IMR-90 (cell line): ENCODE measurements around the gene MET. TPM values are rescaled to one million over a fixed set of nuclear protein-coding genes. Genes with fewer than 3 reads are reported as not detected.
"Not testable (repeated sequence)": the region's sequence is repeated elsewhere in the genome, so short reads cannot be mapped to it uniquely, and the experiment has no call there.

Experiments
- ATAC-seq: fragments of 200-7000 bp; cut with Tn5 transposase; 2 replicates; pipeline ENCODE4 v1.9.1; 2020; ENCODE audit warnings: low read depth, mild to moderate bottlenecking, moderate library complexity
- BruUV-seq: library from RNA; stranded (reverse); fragments of 400-500 nt; replicated peaks from 2 replicates; lab custom pipeline; 2021; lab: Mats Ljungman, UMichigan
- CTCF ChIA-PET: fragments of 300-600 bp; formaldehyde crosslinking; extraction: SDS; loops from one replicate; lab custom pipeline; 2021; ENCODE audit warnings: antibody characterized with exemption; lab: Yijun Ruan, JAX
- POLR2A ChIA-PET: fragments of 300-600 bp; sonication (Branson Sonifier 250); formaldehyde crosslinking; loops from one replicate; lab custom pipeline; 2022; ENCODE audit warnings: antibody characterized with exemption; ENCODE audit not compliant: unreplicated experiment; lab: Charles Lee
- DNase-seq: peaks from one replicate; pipeline ENCODE4 v3.0.0; 2013
- H2AFZ ChIP-seq: replicated peaks from 2 replicates; pipeline ENCODE3; 2013; ENCODE audit warnings: low read length, mild to moderate bottlenecking; ENCODE audit not compliant: poor library complexity
- H2AK5ac ChIP-seq: 2 replicates; pipeline ENCODE4 v1.6.1; 2013; ENCODE audit warnings: low read depth, low read length, inconsistent platforms
- H2AK9ac ChIP-seq: replicated peaks from 2 replicates; pipeline ENCODE3; 2013; ENCODE audit warnings: mild to moderate bottlenecking, low read depth, low read length, moderate library complexity; ENCODE audit not compliant: poor library complexity
- H2BK120ac ChIP-seq: 2 replicates; pipeline ENCODE4 v1.6.1; 2013; ENCODE audit warnings: low read depth, low read length, inconsistent platforms
- H2BK15ac ChIP-seq: 3 replicates; pipeline ENCODE4 v1.6.1; 2013; ENCODE audit warnings: low read depth, low read length, inconsistent platforms
- H2BK20ac ChIP-seq: 2 replicates; pipeline ENCODE4 v1.6.1; 2013; ENCODE audit warnings: low read depth, mild to moderate bottlenecking, inconsistent platforms, low read length, moderate library complexity
- H2BK5ac ChIP-seq: 2 replicates; pipeline ENCODE4 v1.6.1; 2013; ENCODE audit warnings: mild to moderate bottlenecking, low read depth, low read length, inconsistent platforms; ENCODE audit not compliant: poor library complexity, severe bottlenecking
- H3K14ac ChIP-seq: replicated peaks from 2 replicates; pipeline ENCODE4 v1.6.1; 2013; ENCODE audit warnings: low read depth, low read length, inconsistent platforms
- H3K18ac ChIP-seq: 2 replicates; pipeline ENCODE4 v1.6.1; 2013; ENCODE audit warnings: low read depth, low read length, control low read depth
- H3K23ac ChIP-seq: 2 replicates; pipeline ENCODE4 v1.6.1; 2013; ENCODE audit warnings: low read depth, low read length, inconsistent platforms
- H3K27ac ChIP-seq: 2 replicates; pipeline ENCODE4 v1.5.1; 2013; ENCODE audit warnings: mild to moderate bottlenecking, control low read depth, low read length; ENCODE audit not compliant: insufficient read depth
- H3K27me3 ChIP-seq: 2 replicates; pipeline ENCODE4 v1.6.1; 2013; ENCODE audit warnings: low read length; ENCODE audit not compliant: control insufficient read depth, insufficient read depth
- H3K36me3 ChIP-seq: 2 replicates; pipeline ENCODE4 v1.6.1; 2013; ENCODE audit warnings: low read length, mixed read lengths; ENCODE audit not compliant: control insufficient read depth, insufficient read depth
- H3K4ac ChIP-seq: 2 replicates; pipeline ENCODE4 v1.6.1; 2013; ENCODE audit warnings: low read depth, low read length, inconsistent platforms
- H3K4me1 ChIP-seq: 2 replicates; pipeline ENCODE4 v1.6.1; 2013; ENCODE audit warnings: low read length, mixed read lengths; ENCODE audit not compliant: control insufficient read depth, insufficient read depth
- H3K4me2 ChIP-seq: 2 replicates; pipeline ENCODE4 v1.6.1; 2013; ENCODE audit warnings: low read depth, mild to moderate bottlenecking, control low read depth, low read length, moderate library complexity
- H3K4me3 ChIP-seq: 2 replicates; pipeline ENCODE4 v1.5.1; 2013; ENCODE audit warnings: low read depth, mild to moderate bottlenecking, control low read depth, low read length, moderate library complexity; ENCODE audit not compliant: insufficient read depth
- H3K56ac ChIP-seq: 2 replicates; pipeline ENCODE4 v1.6.1; 2013; ENCODE audit warnings: low read length, inconsistent platforms; ENCODE audit not compliant: insufficient read depth; ENCODE audit errors: extremely low read depth
- H3K79me1 ChIP-seq, 2 experiments: 2 replicates each; pipeline ENCODE4 v1.6.1; 2013; ENCODE audit warnings: low read length in 2 of 2, inconsistent platforms in 1 of 2, low read depth in 1 of 2
- H3K9ac ChIP-seq: 2 replicates; pipeline ENCODE4 v1.6.1; 2013; ENCODE audit warnings: low read depth, low read length, control low read depth
- H3K9me1 ChIP-seq: 2 replicates; pipeline ENCODE4 v1.6.1; 2013; ENCODE audit warnings: low read length, inconsistent platforms; ENCODE audit not compliant: insufficient read depth
- H3K9me3 ChIP-seq: 2 replicates; pipeline ENCODE4 v1.6.1; 2013; ENCODE audit warnings: low read length; ENCODE audit not compliant: control insufficient read depth, insufficient read depth
- H4K20me1 ChIP-seq: 2 replicates; pipeline ENCODE4 v1.6.1; 2013; ENCODE audit warnings: low read length, inconsistent platforms; ENCODE audit not compliant: insufficient read depth
- H4K5ac ChIP-seq: 2 replicates; pipeline ENCODE4 v1.6.1; 2013; ENCODE audit warnings: mild to moderate bottlenecking, low read depth, low read length, control low read depth
- H4K8ac ChIP-seq, 2 experiments: 2 replicates each; pipeline ENCODE4 v1.6.1; 2013; ENCODE audit warnings: low read depth in 2 of 2, low read length in 2 of 2, control low read depth in 1 of 2, inconsistent platforms in 1 of 2
- H4K91ac ChIP-seq: 2 replicates; pipeline ENCODE4 v1.6.1; 2013; ENCODE audit warnings: low read depth, low read length, inconsistent platforms; ENCODE audit not compliant: insufficient read depth
- BHLHE40 ChIP-seq: fragments of 150-350 bp; IDR thresholded peaks from 2 replicates; pipeline ENCODE4 v1.6.1; 2016; ENCODE audit warnings: mild to moderate bottlenecking, low read depth, low read length
- CEBPB ChIP-seq: IDR thresholded peaks from 2 replicates; pipeline ENCODE4 v1.6.1; 2012; ENCODE audit warnings: low read depth, low read length, improper control_type of control experiment
- CHD1 ChIP-seq: IDR thresholded peaks from 2 replicates; pipeline ENCODE4 v1.6.1; 2012; ENCODE audit warnings: low read depth, low read length, improper control_type of control experiment
- MAFK ChIP-seq: IDR thresholded peaks from 2 replicates; pipeline ENCODE4 v1.6.1; 2012; ENCODE audit warnings: low read depth, low read length, improper control_type of control experiment
- MXI1 ChIP-seq: IDR thresholded peaks from 2 replicates; pipeline ENCODE4 v1.6.1; 2012; ENCODE audit warnings: low read depth, mild to moderate bottlenecking, low read length, moderate library complexity, borderline replicate concordance
- RAD21 ChIP-seq: IDR thresholded peaks from 2 replicates; pipeline ENCODE4 v1.6.1; 2012; ENCODE audit warnings: low read length, improper control_type of control experiment
- RFX5 ChIP-seq: IDR thresholded peaks from 2 replicates; pipeline ENCODE4 v1.8.0; 2012; ENCODE audit warnings: low read depth, mild to moderate bottlenecking, low read length, moderate library complexity
- SMC3 ChIP-seq: fragments of 150-350 bp; IDR thresholded peaks from 2 replicates; pipeline ENCODE4 v1.6.1; 2016; ENCODE audit warnings: low read depth, mild to moderate bottlenecking, antibody characterized with exemption, low read length, moderate library complexity
- WGBS, 2 experiments: methylation state at CpG; one replicate each; pipeline versions ENCODE4 v1.1.5 to v1.1.7; 2013; ENCODE audit warnings: missing lambda C conversion rate in 2 of 2; ENCODE audit not compliant: insufficient read length in 1 of 2; ENCODE audit errors: extremely low coverage in 2 of 2; 5-methylcytosine and 5-hydroxymethylcytosine counted together
- dilution Hi-C: fragments of 300-500 bp; cut with HindIII; formaldehyde crosslinking; loops from one replicate; pipeline ENCODE4 v1.14.3; 2018; ENCODE audit warnings: low sequenced_read_pairs; ENCODE audit not compliant: unreplicated experiment
- in situ Hi-C: fragments of 300-500 bp; cut with MboI; formaldehyde crosslinking; loops from 3 replicates; pipeline ENCODE4 v1.14.3; 2019; ENCODE audit warnings: low sequenced_read_pairs, inconsistent platforms, mixed read lengths
- intact Hi-C: fragments of 100-400 bp; cut with micrococcal nuclease; formaldehyde crosslinking; loops from 2 replicates; pipeline ENCODE4 v1.10.0; 2022
- polyA plus RNA-seq, 3 experiments: library from polyadenylated mRNA; depleted of rRNA; stranded (reverse); fragments of >200 nt; gene quantifications; 2 replicates each; pipeline ENCODE4 v1.2.3, GENCODE V29; 2012; ENCODE audit warnings: low replicate concordance in 1 of 3
- total RNA-seq: library from RNA; depleted of rRNA; stranded (reverse); fragments of >200 nt; gene quantifications from 2 replicates; pipeline ENCODE4 v1.2.3, GENCODE V29; 2012

MET gene
- total and polyA plus RNA-seq, 2 of the 4 experiments (the other 2 are of a cell fraction) = 15.0 to 84.6 TPM

- H4K20me1 ChIP-seq = no peaks in the 10 kb centered on the region
- no TSS peak for BruUV-seq
- ChIA-PET POLR2A (no interaction called here), CTCF (no interaction called here)
- DNase-seq = no peak
- no peaks in the 10 kb centered on the region for H3K36me3 ChIP-seq
- H2BK120ac ChIP-seq = no peak overlapping the region
- no peak overlapping the region for H2AK9ac ChIP-seq
- H3K9me3 ChIP-seq = no peaks in the 10 kb centered on the region
- H2BK5ac ChIP-seq = no peak overlapping the region
- H3K18ac ChIP-seq = no peak overlapping the region
- no peak for ATAC-seq
- no peak overlapping the region for H3K27ac ChIP-seq
- H3K23ac ChIP-seq = no peak overlapping the region
- H2BK20ac ChIP-seq = no peak overlapping the region
- no peak overlapping the region for H4K8ac ChIP-seq
- in situ Hi-C loops = loop anchor here (5.0 to 10.0 kb wide), 3 partner anchors 221 to 638 kb away; no protein-coding TSS in a partner anchor
- no peak overlapping the region for H2AK5ac ChIP-seq
- no peak overlapping the region for H4K91ac ChIP-seq
- no peak overlapping the region for H2AFZ ChIP-seq
- WGBS, 2 experiments = no CpG with 5 or more reads among the region's 2 CpGs
- no peaks in the 10 kb centered on the region for H3K79me1 ChIP-seq
- no peak overlapping the region for H3K56ac ChIP-seq
- no peak for TF ChIP-seq RFX5
- TF ChIP-seq BHLHE40 = no peak
- TF ChIP-seq CHD1 = no peak
- TF ChIP-seq MXI1 = no peak
- TF ChIP-seq CEBPB = no peak
- no peak for TF ChIP-seq MAFK
- no peak for TF ChIP-seq RAD21
- TF ChIP-seq SMC3 = no peak
- H4K5ac ChIP-seq = no peak overlapping the region
- H3K4me2 ChIP-seq = no peak overlapping the region
- no peak overlapping the region for H3K4me3 ChIP-seq
- intact Hi-C loops = no loop called here
- no peak overlapping the region for H3K14ac ChIP-seq
- H2BK15ac ChIP-seq = no peak overlapping the region
- 0 out of 2 replicates have a peak, but pooled peaks cover 2% of the 10 kb centered on the region for H3K9me1 ChIP-seq
- H3K4ac ChIP-seq = no peak overlapping the region
- dilution Hi-C loops = no loop called here
- H3K9ac ChIP-seq = no peak overlapping the region
- H3K27me3 ChIP-seq = no peaks in the 10 kb centered on the region
- H3K4me1 ChIP-seq = no peaks in the 10 kb centered on the region
These were observed 140.9 kb downstream of the MET start for GRCh38 chr7:116812860-116813259.

DNA sequence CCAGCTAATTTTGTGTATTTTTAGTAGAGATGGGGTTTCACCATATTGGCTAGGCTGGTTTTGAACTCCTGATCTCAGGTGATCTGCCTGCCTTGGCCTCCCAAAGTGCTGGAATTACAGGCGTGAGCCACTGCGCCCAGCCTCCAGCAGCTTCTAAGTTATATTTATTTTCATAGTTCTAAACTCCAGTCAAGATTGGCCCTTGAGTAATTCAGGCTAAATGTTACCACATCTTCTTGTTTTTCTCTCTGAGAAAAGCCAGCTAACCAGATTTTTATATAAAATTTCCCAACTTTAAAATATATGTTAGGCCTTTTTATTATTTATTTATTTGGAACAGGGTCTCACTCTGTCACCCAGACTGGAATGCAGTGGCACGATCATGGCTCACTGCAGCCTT is 141.4 kb downstream of the MET start:
- ATAC-seq (peak; percentile 27; the same call in 1 of the 2 replicates), DNase-seq (peak; percentile 28)
- H3K4me2 ChIP-seq, H2BK120ac ChIP-seq, H3K9me1 ChIP-seq, H4K5ac ChIP-seq, intact Hi-C loops, H3K4ac ChIP-seq, H3K18ac ChIP-seq, CTCF ChIA-PET, dilution Hi-C loops, H2BK5ac ChIP-seq, H4K20me1 ChIP-seq, H4K8ac ChIP-seq, H2BK20ac ChIP-seq, H3K27ac ChIP-seq, H2AK9ac ChIP-seq, H3K36me3 ChIP-seq, H2BK15ac ChIP-seq, H3K14ac ChIP-seq, H3K9me3 ChIP-seq, H3K4me1 ChIP-seq, H4K91ac ChIP-seq, BruUV-seq, H3K4me3 ChIP-seq, H3K9ac ChIP-seq, H3K56ac ChIP-seq, H3K27me3 ChIP-seq, H3K23ac ChIP-seq, H3K79me1 ChIP-seq, H2AFZ ChIP-seq: not testable (repeated sequence)
- in situ Hi-C loops = loop anchor here (5.0 to 10.0 kb wide), 3 partner anchors 221 to 639 kb away; no protein-coding TSS in a partner anchor
- WGBS, 2 experiments = no CpG with 5 or more reads among the region's 3 CpGs
- POLR2A ChIA-PET = interaction anchor here (0.5 kb wide), 1 partner anchor 150 kb away, joined by 3 read pairs; no protein-coding TSS in a partner anchor
- peak overlapping the region; percentile 64; the same call in 1 of the 2 replicates for H2AK5ac ChIP-seq
